C4-2B (cell line): Measurements from ENCODE around the gene NXPE2.
"Not testable (repeated sequence)": the region's sequence is repeated elsewhere in the genome, so short reads cannot be mapped to it uniquely, and the experiment has no call there.

Experiments used
- H3K27ac ChIP-seq: fragments of 450-650 bp; 2 replicates; pipeline ENCODE4 v1.5.1; 2017
- ZFX ChIP-seq: fragments of 450-650 bp; IDR thresholded peaks from 2 replicates; pipeline ENCODE4 v1.6.1; 2017
- TF ChIP-seq, protein P1 (sequence below): fragments of 450-650 bp; conservative IDR thresholded peaks from 2 replicates; pipeline ENCODE4 v1.5.1; 2017; ENCODE audit warnings: mild to moderate bottlenecking

The NXPE2 gene

GRCh38 chr11:114678125-114679036, at the start of gene NXPE2:
Gene NXPE2 (plus strand): TSS chr11:114678527. CDS start chr11:114678576, 49 bp downstream.
- H3K27ac ChIP-seq, result no peak within 1 kb of the TSS
- TF ChIP-seq, protein P1, sequence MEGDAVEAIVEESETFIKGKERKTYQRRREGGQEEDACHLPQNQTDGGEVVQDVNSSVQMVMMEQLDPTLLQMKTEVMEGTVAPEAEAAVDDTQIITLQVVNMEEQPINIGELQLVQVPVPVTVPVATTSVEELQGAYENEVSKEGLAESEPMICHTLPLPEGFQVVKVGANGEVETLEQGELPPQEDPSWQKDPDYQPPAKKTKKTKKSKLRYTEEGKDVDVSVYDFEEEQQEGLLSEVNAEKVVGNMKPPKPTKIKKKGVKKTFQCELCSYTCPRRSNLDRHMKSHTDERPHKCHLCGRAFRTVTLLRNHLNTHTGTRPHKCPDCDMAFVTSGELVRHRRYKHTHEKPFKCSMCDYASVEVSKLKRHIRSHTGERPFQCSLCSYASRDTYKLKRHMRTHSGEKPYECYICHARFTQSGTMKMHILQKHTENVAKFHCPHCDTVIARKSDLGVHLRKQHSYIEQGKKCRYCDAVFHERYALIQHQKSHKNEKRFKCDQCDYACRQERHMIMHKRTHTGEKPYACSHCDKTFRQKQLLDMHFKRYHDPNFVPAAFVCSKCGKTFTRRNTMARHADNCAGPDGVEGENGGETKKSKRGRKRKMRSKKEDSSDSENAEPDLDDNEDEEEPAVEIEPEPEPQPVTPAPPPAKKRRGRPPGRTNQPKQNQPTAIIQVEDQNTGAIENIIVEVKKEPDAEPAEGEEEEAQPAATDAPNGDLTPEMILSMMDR, result no peak
- no peak for TF ChIP-seq ZFX

DNA sequence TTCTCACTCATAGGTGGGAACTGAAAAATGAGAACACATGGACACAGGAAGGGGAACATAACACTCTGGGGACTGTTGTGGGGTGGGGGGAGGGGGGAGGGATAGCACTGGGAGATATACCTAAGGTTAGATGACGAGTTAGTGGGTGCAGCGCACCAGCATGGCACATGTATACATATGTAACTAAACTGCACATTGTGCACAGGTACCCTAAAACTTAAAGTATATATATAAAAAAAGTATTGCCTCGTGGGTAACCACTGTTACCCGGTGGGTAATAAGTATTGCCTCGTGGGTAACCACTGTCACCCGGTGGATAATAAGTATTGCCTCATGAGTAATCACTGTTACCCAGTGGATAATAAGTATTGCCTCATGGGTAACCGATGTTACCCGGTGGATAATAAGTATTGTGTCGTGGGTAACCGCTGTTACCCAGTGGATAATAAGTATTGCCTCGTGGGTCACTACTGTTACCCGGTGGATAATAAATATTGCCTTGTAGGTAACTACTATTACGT, 46.8 kb upstream of the NXPE2 start:
- not testable (repeated sequence) for H3K27ac ChIP-seq

DNA sequence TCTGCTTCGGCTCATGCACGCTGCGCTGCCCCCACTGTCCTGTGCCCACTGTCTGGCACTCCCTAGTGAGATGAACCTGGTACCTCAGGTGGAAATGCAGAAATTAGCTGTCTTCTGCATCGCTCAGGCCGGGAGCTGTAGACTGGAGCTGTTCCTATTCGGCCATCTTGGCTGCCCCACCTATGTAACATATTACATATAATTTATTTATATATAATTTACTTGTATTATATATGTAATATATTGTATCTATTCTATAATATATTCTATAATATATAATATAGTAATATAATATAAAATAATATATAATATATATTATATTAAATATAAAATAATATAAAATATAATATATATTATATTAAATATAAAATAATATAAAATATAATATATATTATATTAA, 38.9 kb upstream of the NXPE2 start:
- H3K27ac ChIP-seq, result not testable (repeated sequence)

- TF ChIP-seq, protein P1, result no peak
- TF ChIP-seq ZFX, result no peak
- no peak overlapping the region for H3K27ac ChIP-seq
Measured at GRCh38 chr11:114650661-114651060, 27.7 kb upstream of the NXPE2 start.

GRCh38 chr11:114651145-114651718, 27.1 kb upstream of the NXPE2 start:
- TF ChIP-seq ZFX, result no peak
- TF ChIP-seq, protein P1, result no peak
- H3K27ac ChIP-seq, result no peak overlapping the region

DNA sequence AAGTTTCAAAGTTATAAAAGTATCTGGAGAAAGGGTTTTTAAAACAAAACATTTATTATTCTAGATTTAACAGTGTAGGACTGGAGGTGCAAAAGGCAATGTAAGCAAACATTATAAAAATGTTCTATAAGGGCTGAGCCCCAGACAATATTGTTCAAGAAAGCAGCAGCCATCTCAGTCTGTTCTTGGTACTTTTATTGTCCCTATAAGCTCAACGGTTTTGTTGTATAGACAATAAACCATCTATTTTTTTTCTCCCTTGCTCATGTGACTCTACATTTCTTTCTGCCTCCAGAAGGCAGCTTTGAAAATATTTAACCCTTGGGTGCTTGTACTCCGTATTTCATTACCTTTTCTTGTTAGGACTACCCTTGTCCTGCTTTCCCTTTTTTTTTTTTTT, 25.2 kb upstream of the NXPE2 start:
- TF ChIP-seq, protein P1, result no peak
- no peak for TF ChIP-seq ZFX
- no peak overlapping the region for H3K27ac ChIP-seq

DNA sequence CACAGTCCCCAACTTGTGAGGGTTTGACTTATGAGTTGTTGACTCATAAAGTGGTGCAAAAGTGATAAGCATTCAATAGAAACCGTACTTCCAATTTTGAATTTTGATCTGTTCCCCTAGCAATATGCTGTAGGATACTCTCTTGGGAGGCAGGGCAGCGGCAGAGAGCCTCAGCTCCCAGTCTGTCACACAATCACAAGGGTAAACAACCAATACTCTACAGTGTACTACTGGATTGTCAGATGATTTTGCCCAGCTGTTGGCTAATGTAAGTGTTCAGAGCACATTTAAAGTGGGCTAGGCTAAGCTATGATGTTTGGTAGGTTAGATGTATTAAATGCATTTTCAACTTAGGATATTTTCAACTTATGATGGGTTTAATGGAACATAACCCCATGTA, 13.7 kb upstream of the NXPE2 start:
- no peak overlapping the region for H3K27ac ChIP-seq
- TF ChIP-seq ZFX, result no peak
- TF ChIP-seq, protein P1, result no peak

DNA sequence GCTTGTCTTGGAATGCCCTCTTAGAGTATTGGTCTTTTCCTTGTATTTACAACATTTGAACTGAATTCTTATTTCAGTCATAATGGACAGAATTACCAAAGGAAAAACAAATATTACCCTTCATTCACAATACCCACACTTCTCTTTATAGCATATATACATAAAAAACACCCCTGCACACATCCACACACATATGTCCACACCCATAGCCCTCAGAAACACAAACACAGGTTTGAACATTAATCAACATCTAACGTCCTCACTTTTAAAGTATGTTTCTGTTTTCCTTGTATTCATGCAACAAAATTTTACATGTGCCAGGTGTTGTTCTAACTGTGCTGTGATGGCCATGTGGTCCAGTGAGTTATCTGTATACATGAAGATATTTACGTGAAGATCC, 11.6 kb upstream of the NXPE2 start:
- TF ChIP-seq, protein P1, result no peak
- TF ChIP-seq ZFX, result no peak
- no peak overlapping the region for H3K27ac ChIP-seq
